ENCODE results near the gene RACGAP1.

Gene RACGAP1

GRCh38 chr12:49953961-49954846 lies 71.1 kb downstream of the RACGAP1 start:
- DNase-seq = no peak

GRCh38 chr12:49953151-49953550 lies 72.1 kb downstream of the RACGAP1 start:
- DNase-seq = no peak

- no peak for DNase-seq
Observed at GRCh38 chr12:49952391-49953055, 72.8 kb downstream of the RACGAP1 start.

- no peak for DNase-seq
Observed at GRCh38 chr12:49951411-49952240, 73.7 kb downstream of the RACGAP1 start.

- no peak for DNase-seq
Observed at GRCh38 chr12:49950273-49951251, 74.7 kb downstream of the RACGAP1 start, which contains the start of gene AQP2. AQP2 (plus strand) TSS chr12:49950737; CDS start chr12:49950831, 94 bp downstream.

- no peak for DNase-seq
Observed at GRCh38 chr12:49949866-49950265, 75.4 kb downstream of the RACGAP1 start.

- no peak for DNase-seq
Observed at GRCh38 chr12:49948866-49949845, 76.1 kb downstream of the RACGAP1 start.

- no peak for DNase-seq
Observed at GRCh38 chr12:49947593-49948226, 77.6 kb downstream of the RACGAP1 start.

GRCh38 chr12:49946497-49946896 lies 78.8 kb downstream of the RACGAP1 start:
- DNase-seq = no peak

GRCh38 chr12:49946086-49946485 lies 79.2 kb downstream of the RACGAP1 start:
- DNase-seq = no peak

GRCh38 chr12:49945394-49946080 lies 79.8 kb downstream of the RACGAP1 start:
- DNase-seq = peak; percentile 94

- DNase-seq = no peak
Observed at GRCh38 chr12:49944718-49945117, 80.6 kb downstream of the RACGAP1 start.

- DNase-seq = no peak
Observed at GRCh38 chr12:49944046-49944445, 81.2 kb downstream of the RACGAP1 start.

- DNase-seq = no peak
Observed at GRCh38 chr12:49943625-49943960, 81.7 kb downstream of the RACGAP1 start.

- no peak for DNase-seq
Observed at GRCh38 chr12:49942921-49943624, 82.2 kb downstream of the RACGAP1 start.

GRCh38 chr12:49942512-49942893 lies 82.8 kb downstream of the RACGAP1 start:
- no peak for DNase-seq

- DNase-seq = no peak
Observed at GRCh38 chr12:49941556-49942511, 83.5 kb downstream of the RACGAP1 start.

GRCh38 chr12:49939707-49940106 lies 85.6 kb downstream of the RACGAP1 start:
- DNase-seq = no peak

All from stimulated activated CD4-positive, alpha-beta T cell treated with anti-CD3 and anti-CD28 coated beads, Interleukin-15, amount 100 ng/mL, for 24 hours (primary cell).